NCI-H2081 (cell line): ENCODE data around the gene LRRC49.
A peak's percentile ranks its signal among the peaks of the same experiment; 100 is the strongest.
"Not testable (repeated sequence)": the region's sequence is repeated elsewhere in the genome, so short reads cannot be mapped to it uniquely, and the experiment has no call there.

Experiments
- DNase-seq, 2 experiments: peaks; one replicate each; lab custom pipeline; 2025; lab: John Stamatoyannopoulos, UW

LRRC49 gene

GRCh38 chr15:70923311-70924080 lies 30.9 kb downstream of the LRRC49 start:
- no peak for DNase-seq

GRCh38 chr15:70926914-70927313 lies 34.3 kb downstream of the LRRC49 start:
- not testable (repeated sequence) for DNase-seq

GRCh38 chr15:70931821-70932220 lies 39.2 kb downstream of the LRRC49 start:
- no peak for DNase-seq

GRCh38 chr15:70932397-70932796 lies 39.8 kb downstream of the LRRC49 start:
- DNase-seq, result no peak

GRCh38 chr15:70933411-70933810 lies 40.8 kb downstream of the LRRC49 start:
- DNase-seq, result no peak

GRCh38 chr15:70935631-70936030 lies 43.0 kb downstream of the LRRC49 start:
- no peak for DNase-seq

GRCh38 chr15:70936326-70936725 lies 43.7 kb downstream of the LRRC49 start:
- DNase-seq, result peak; percentile 41 to 60

GRCh38 chr15:70943285-70943684 lies 50.7 kb downstream of the LRRC49 start:
- DNase-seq, result not testable (repeated sequence)

GRCh38 chr15:70947351-70948335 lies 55.0 kb downstream of the LRRC49 start:
- DNase-seq, result no peak

- no peak for DNase-seq
These were observed 58.3 kb downstream of the LRRC49 start for GRCh38 chr15:70950953-70951352.

GRCh38 chr15:70954171-70954570 lies 61.5 kb downstream of the LRRC49 start:
- DNase-seq, result no peak

- no peak for DNase-seq
These were observed 62.1 kb downstream of the LRRC49 start for GRCh38 chr15:70954733-70955132.

- no peak for DNase-seq
These were observed 62.5 kb downstream of the LRRC49 start for GRCh38 chr15:70955151-70955550.

- DNase-seq, result no peak
These were observed 63.8 kb downstream of the LRRC49 start for GRCh38 chr15:70956201-70956995.

- DNase-seq, result no peak
These were observed 69.5 kb downstream of the LRRC49 start for GRCh38 chr15:70962084-70962483.

GRCh38 chr15:70963199-70963598 lies 70.6 kb downstream of the LRRC49 start:
- DNase-seq, result no peak

GRCh38 chr15:70964058-70964457 lies 71.4 kb downstream of the LRRC49 start:
- no peak for DNase-seq

- DNase-seq, result no peak
These were observed 72.1 kb downstream of the LRRC49 start for GRCh38 chr15:70964686-70965085.

- DNase-seq, result no peak
These were observed 75.0 kb downstream of the LRRC49 start for GRCh38 chr15:70967646-70968045.

GRCh38 chr15:70974004-70974832 lies 81.6 kb downstream of the LRRC49 start:
- DNase-seq, result peak; percentile 1 to 11

GRCh38 chr15:70976851-70977250 lies 84.2 kb downstream of the LRRC49 start:
- DNase-seq, result no peak
